ENCODE measurements around the gene SKIL.

SKIL gene

DNA sequence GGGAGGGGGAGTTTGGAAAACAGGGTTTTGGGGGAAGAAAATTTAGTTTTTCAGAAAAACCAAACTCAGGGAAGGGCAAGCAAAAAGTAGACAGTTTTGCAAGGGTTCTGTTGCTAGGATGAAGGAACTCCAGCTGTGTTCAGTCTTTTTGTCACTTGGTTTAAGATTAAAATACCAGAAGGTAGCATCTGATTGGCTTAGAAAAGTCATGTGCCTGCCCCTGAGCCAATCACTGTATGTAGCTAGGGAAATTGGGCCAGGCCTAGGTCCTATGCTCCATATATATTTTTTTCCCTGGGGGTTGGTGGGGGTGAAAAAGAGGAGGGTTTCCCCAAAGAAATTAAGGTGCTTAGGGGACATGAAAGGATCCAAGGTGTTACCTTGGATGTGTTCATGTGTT lies 85.4 kb downstream of the SKIL start:
- TF ChIP-seq, protein P1, sequence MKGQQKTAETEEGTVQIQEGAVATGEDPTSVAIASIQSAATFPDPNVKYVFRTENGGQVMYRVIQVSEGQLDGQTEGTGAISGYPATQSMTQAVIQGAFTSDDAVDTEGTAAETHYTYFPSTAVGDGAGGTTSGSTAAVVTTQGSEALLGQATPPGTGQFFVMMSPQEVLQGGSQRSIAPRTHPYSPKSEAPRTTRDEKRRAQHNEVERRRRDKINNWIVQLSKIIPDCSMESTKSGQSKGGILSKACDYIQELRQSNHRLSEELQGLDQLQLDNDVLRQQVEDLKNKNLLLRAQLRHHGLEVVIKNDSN (IDR thresholded peaks at IDR 0.05): peak; percentile 85
- no peak for TF ChIP-seq FOXM1 (IDR thresholded peaks at IDR 0.05; ENCODE audit: borderline replicate concordance, low read depth)
- TF ChIP-seq, protein P2, sequence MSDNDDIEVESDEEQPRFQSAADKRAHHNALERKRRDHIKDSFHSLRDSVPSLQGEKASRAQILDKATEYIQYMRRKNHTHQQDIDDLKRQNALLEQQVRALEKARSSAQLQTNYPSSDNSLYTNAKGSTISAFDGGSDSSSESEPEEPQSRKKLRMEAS (IDR thresholded peaks at IDR 0.05): no peak

DNA sequence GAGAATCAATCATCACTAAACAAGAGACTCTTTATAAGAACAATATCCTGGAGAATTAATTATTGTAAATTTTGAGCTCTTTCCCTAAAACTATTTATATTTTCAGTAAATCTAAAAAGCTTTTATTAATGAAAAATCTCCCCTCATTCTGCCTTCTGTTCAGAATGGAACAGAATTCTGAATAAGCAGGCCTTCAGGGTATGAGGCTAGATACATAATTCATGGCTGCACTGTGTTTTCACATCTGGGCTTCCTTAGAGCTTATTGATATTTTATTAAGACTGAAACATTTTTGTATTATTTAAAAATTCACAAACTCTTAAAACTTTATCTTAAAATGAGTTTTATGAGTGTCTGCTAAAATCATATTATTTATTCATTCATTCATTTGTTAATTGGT lies 85.9 kb downstream of the SKIL start:
- no peak for TF ChIP-seq YY1 (IDR thresholded peaks at IDR 0.05; ENCODE audit: low read depth)
- TF ChIP-seq FOXM1 (IDR thresholded peaks at IDR 0.05; ENCODE audit: borderline replicate concordance, low read depth): no peak
- no peak for TF ChIP-seq CREB1 (IDR thresholded peaks at IDR 0.05; ENCODE audit: low read depth)
- no peak for TF ChIP-seq EP300 (IDR thresholded peaks at IDR 0.05; ENCODE audit: borderline replicate concordance)
- no peak for TF ChIP-seq ZBTB7A (IDR thresholded peaks at IDR 0.05; ENCODE audit: low read depth)
- no peak for TF ChIP-seq NFIC (IDR thresholded peaks at IDR 0.05)
